HepG2 (cell line): ENCODE results near the gene TRAPPC3. TPM values are rescaled to one million over a fixed set of nuclear protein-coding genes. Genes with fewer than 3 reads are reported as not detected.

ENCODE experiments used
- AHR ChIP-seq: IDR thresholded peaks from 2 replicates; pipeline ENCODE4 v1.6.1; 2018; ENCODE audit warnings: missing genetic modification reagents, missing compliant biosample characterization
- AKAP8 ChIP-seq: sonication (generic); formaldehyde crosslinking; IDR thresholded peaks from 2 replicates; pipeline ENCODE4 v1.5.1; 2020; ENCODE audit warnings: mild to moderate bottlenecking, missing genetic modification reagents
- CCAR2 ChIP-seq: fragments of 200-400 bp; formaldehyde crosslinking; optimal IDR thresholded peaks from 2 replicates; pipeline ENCODE3; 2018; ENCODE audit warnings: low read depth, mild to moderate bottlenecking, low read length, moderate library complexity
- EZH2 ChIP-seq: conservative IDR thresholded peaks from 2 replicates; pipeline ENCODE4 v1.6.1; 2012; ENCODE audit warnings: mild to moderate bottlenecking, low read depth, low read length, moderate library complexity
- FOXK1 ChIP-seq: sonication (generic); formaldehyde crosslinking; IDR thresholded peaks from 2 replicates; pipeline ENCODE4 v1.4.0; 2020; ENCODE audit warnings: low read depth, missing genetic modification reagents, borderline replicate concordance
- IRX3 ChIP-seq: sonication (generic); formaldehyde crosslinking; IDR thresholded peaks from 2 replicates; pipeline ENCODE4 v1.8.1; 2023; ENCODE audit warnings: mild to moderate bottlenecking, low read depth, missing genetic modification reagents, borderline replicate concordance
- KMT2B ChIP-seq: IDR thresholded peaks from 2 replicates; pipeline ENCODE4 v1.6.1; 2016; ENCODE audit warnings: missing genetic modification reagents, missing compliant biosample characterization
- MZF1 ChIP-seq: sonication (generic); formaldehyde crosslinking; IDR thresholded peaks from 2 replicates; pipeline ENCODE4 v1.8.1; 2023; ENCODE audit warnings: mild to moderate bottlenecking, missing genetic modification reagents, borderline replicate concordance
- NFYC ChIP-seq: IDR thresholded peaks from 2 replicates; pipeline ENCODE4 v1.6.1; 2016; ENCODE audit warnings: missing genetic modification reagents, missing compliant biosample characterization
- RBAK ChIP-seq: sonication (generic); formaldehyde crosslinking; IDR thresholded peaks from 2 replicates; pipeline ENCODE4 v1.5.1; 2020; ENCODE audit warnings: mild to moderate bottlenecking, missing genetic modification reagents
- SOX5 ChIP-seq: IDR thresholded peaks from 2 replicates; pipeline ENCODE4 v1.6.1; 2016; ENCODE audit warnings: borderline replicate concordance
- SSRP1 ChIP-seq: IDR thresholded peaks from 2 replicates; pipeline ENCODE4 v1.6.1; 2016; ENCODE audit warnings: control low read depth
- TGIF2 ChIP-seq: IDR thresholded peaks from 2 replicates; pipeline ENCODE4 v1.6.1; 2016; ENCODE audit warnings: control low read depth, missing compliant biosample characterization
- ZNF33A ChIP-seq: sonication (generic); formaldehyde crosslinking; IDR thresholded peaks from 2 replicates; pipeline ENCODE4 v1.5.1; 2020; ENCODE audit warnings: missing genetic modification reagents, mild to moderate bottlenecking, moderate library complexity, borderline replicate concordance
- ZNF33B ChIP-seq: sonication (generic); formaldehyde crosslinking; IDR thresholded peaks from 2 replicates; pipeline ENCODE4 v1.5.1; 2020; ENCODE audit warnings: mild to moderate bottlenecking, missing genetic modification reagents
- ZNF670 ChIP-seq: sonication (generic); formaldehyde crosslinking; IDR thresholded peaks from 2 replicates; pipeline ENCODE4 v1.8.0; 2022; ENCODE audit warnings: mild to moderate bottlenecking, missing genetic modification reagents, borderline replicate concordance
- ZNF672 ChIP-seq: sonication (generic); formaldehyde crosslinking; IDR thresholded peaks from 2 replicates; pipeline ENCODE4 v1.8.1; 2022; ENCODE audit warnings: missing genetic modification reagents
- ZNF766 ChIP-seq: sonication (generic); formaldehyde crosslinking; IDR thresholded peaks from 2 replicates; pipeline ENCODE4 v1.5.0; 2020; ENCODE audit warnings: missing genetic modification reagents, borderline replicate concordance
- ZNF782 ChIP-seq: sonication (generic); formaldehyde crosslinking; IDR thresholded peaks from 2 replicates; pipeline ENCODE4 v1.4.0; 2020; ENCODE audit warnings: missing genetic modification reagents, mild to moderate bottlenecking, borderline replicate concordance
- polyA plus RNA-seq, 8 experiments: library from polyadenylated mRNA; depleted of rRNA in 3 of 8; stranded (reverse) in 7 of 8; unstranded in 1 of 8; fragments of >200 nt; fragmentation: Illumina TruSeq in 4 of 8; extraction: Trizol in 4 of 8; gene quantifications; 2 replicates each; pipeline versions ENCODE4 v1.2.1 to v1.2.3, GENCODE V29; 2011 to 2016; ENCODE audit warnings: low read depth in 4 of 8, missing spikeins in 1 of 8, mixed read lengths in 1 of 8; ENCODE audit not compliant: insufficient read depth in 1 of 8
- total RNA-seq, 5 experiments: library from RNA; depleted of rRNA; stranded (reverse); fragments of >200 nt; fragmentation: Illumina TruSeq; extraction: Trizol; gene quantifications; 2 replicates each; pipeline ENCODE4 v1.2.3, GENCODE V29; 2016; ENCODE audit warnings: low read depth in 1 of 5
- TF ChIP-seq, protein P1 (sequence below): sonication (generic); formaldehyde crosslinking; IDR thresholded peaks from 2 replicates; pipeline ENCODE4 v1.5.1; 2020; ENCODE audit warnings: missing genetic modification reagents, mild to moderate bottlenecking, borderline replicate concordance
- TF ChIP-seq, protein P2 (sequence below): sonication (generic); formaldehyde crosslinking; IDR thresholded peaks from 2 replicates; pipeline ENCODE4 v1.4.0; 2020; ENCODE audit warnings: mild to moderate bottlenecking, missing genetic modification reagents
- TF ChIP-seq, protein P3 (sequence below): sonication (generic); formaldehyde crosslinking; conservative IDR thresholded peaks from 2 replicates; pipeline ENCODE4 v1.8.0; 2022; ENCODE audit warnings: missing genetic modification reagents
- TF ChIP-seq, protein P4 (sequence below): sonication (generic); formaldehyde crosslinking; IDR thresholded peaks from 2 replicates; pipeline ENCODE4 v1.5.1; 2020; ENCODE audit warnings: missing genetic modification reagents, mild to moderate bottlenecking, borderline replicate concordance
- TF ChIP-seq, protein P5 (sequence below): sonication (generic); formaldehyde crosslinking; IDR thresholded peaks from 2 replicates; pipeline ENCODE4 v1.4.0; 2020; ENCODE audit warnings: missing genetic modification reagents, low read depth, mild to moderate bottlenecking, borderline replicate concordance
- TF ChIP-seq, protein P6 (sequence below): sonication (generic); formaldehyde crosslinking; IDR thresholded peaks from 2 replicates; pipeline ENCODE4 v1.5.0; 2020; ENCODE audit warnings: missing genetic modification reagents

TRAPPC3 gene
- total and polyA plus RNA-seq, 2 of the 13 experiments (the other 11 are each of a cell fraction or from before 2014, with no cell fraction given) = 53.7 to 62.4 TPM

DNA sequence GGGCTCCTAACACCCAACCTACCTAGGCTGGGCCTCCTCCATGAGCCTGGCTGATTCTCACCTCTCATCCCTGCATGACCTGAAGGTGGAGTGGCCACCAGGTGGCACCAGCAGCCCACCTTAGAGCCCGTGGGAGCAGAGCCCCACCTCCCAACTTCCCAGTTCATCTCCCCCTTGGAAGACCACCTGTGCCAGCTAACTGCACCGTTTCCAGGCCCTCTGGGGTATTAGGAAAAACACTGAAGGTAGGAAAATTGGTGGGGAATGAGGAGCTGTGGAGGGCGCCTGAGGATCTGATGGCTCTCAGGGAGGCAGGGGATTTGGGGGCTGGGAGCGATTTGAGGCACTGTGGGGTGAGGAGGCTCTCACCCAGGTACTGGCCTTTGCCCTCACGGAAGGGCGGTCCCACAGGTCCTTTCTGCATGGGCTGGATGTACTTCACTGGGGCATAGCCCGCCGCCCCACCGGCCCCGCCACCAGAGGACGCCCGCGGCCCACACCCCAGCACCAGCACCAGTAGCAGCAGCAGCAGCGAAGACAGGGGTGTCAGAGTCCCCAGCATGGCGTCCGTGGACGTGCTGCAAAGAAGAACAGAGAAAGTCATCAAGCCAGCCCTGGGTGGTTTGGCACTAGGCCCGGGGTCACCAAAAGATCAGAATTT is 49.5 kb downstream of the TRAPPC3 start (continued):
- no peak for TF ChIP-seq ZNF33A
- no peak for TF ChIP-seq IRX3 (CRISPR knock-in tag)
- TF ChIP-seq SOX5 (CRISPR knock-in tag) = no peak
- no peak for TF ChIP-seq AHR (CRISPR knock-in tag)
- no peak for TF ChIP-seq TGIF2 (CRISPR knock-in tag)
- no peak for TF ChIP-seq ZNF766 (CRISPR knock-in tag)
- 0 out of 2 replicates have a peak, but pooled peaks have one; percentile 32 for TF ChIP-seq KMT2B (CRISPR knock-in tag)
- TF ChIP-seq ZNF33B = no peak
- TF ChIP-seq, protein P1, sequence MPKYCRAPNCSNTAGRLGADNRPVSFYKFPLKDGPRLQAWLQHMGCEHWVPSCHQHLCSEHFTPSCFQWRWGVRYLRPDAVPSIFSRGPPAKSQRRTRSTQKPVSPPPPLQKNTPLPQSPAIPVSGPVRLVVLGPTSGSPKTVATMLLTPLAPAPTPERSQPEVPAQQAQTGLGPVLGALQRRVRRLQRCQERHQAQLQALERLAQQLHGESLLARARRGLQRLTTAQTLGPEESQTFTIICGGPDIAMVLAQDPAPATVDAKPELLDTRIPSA = no peak
- no peak for TF ChIP-seq CCAR2
- TF ChIP-seq, protein P2, sequence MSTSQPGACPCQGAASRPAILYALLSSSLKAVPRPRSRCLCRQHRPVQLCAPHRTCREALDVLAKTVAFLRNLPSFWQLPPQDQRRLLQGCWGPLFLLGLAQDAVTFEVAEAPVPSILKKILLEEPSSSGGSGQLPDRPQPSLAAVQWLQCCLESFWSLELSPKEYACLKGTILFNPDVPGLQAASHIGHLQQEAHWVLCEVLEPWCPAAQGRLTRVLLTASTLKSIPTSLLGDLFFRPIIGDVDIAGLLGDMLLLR (CRISPR knock-in tag) = no peak
- no peak for TF ChIP-seq ZNF782
- TF ChIP-seq ZNF670 = no peak
- no peak for TF ChIP-seq RBAK
- TF ChIP-seq FOXK1 (CRISPR knock-in tag) = no peak
- no peak for TF ChIP-seq NFYC (CRISPR knock-in tag)
- TF ChIP-seq MZF1 (CRISPR knock-in tag) = no peak
- TF ChIP-seq AKAP8 (CRISPR knock-in tag) = no peak
- TF ChIP-seq ZNF672 (CRISPR knock-in tag) = no peak
- TF ChIP-seq SSRP1 = no peak
- TF ChIP-seq, protein P3, sequence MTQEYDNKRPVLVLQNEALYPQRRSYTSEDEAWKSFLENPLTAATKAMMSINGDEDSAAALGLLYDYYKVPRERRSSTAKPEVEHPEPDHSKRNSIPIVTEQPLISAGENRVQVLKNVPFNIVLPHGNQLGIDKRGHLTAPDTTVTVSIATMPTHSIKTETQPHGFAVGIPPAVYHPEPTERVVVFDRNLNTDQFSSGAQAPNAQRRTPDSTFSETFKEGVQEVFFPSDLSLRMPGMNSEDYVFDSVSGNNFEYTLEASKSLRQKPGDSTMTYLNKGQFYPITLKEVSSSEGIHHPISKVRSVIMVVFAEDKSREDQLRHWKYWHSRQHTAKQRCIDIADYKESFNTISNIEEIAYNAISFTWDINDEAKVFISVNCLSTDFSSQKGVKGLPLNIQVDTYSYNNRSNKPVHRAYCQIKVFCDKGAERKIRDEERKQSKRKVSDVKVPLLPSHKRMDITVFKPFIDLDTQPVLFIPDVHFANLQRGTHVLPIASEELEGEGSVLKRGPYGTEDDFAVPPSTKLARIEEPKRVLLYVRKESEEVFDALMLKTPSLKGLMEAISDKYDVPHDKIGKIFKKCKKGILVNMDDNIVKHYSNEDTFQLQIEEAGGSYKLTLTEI (CRISPR knock-in tag) = no peak
- no peak for TF ChIP-seq EZH2
- TF ChIP-seq, protein P4, sequence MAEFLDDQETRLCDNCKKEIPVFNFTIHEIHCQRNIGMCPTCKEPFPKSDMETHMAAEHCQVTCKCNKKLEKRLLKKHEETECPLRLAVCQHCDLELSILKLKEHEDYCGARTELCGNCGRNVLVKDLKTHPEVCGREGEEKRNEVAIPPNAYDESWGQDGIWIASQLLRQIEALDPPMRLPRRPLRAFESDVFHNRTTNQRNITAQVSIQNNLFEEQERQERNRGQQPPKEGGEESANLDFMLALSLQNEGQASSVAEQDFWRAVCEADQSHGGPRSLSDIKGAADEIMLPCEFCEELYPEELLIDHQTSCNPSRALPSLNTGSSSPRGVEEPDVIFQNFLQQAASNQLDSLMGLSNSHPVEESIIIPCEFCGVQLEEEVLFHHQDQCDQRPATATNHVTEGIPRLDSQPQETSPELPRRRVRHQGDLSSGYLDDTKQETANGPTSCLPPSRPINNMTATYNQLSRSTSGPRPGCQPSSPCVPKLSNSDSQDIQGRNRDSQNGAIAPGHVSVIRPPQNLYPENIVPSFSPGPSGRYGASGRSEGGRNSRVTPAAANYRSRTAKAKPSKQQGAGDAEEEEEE (CRISPR knock-in tag) = no peak
- TF ChIP-seq, protein P5, sequence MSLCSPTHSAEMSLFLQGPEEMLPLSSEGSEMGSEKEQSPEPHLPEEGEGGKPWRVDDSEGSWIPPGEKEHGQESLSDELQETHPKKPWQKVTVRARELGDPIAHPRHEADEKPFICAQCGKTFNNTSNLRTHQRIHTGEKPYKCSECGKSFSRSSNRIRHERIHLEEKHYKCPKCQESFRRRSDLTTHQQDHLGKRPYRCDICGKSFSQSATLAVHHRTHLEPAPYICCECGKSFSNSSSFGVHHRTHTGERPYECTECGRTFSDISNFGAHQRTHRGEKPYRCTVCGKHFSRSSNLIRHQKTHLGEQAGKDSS (CRISPR knock-in tag) = no peak; the same call in 1 of the 2 replicates
- TF ChIP-seq, protein P6, sequence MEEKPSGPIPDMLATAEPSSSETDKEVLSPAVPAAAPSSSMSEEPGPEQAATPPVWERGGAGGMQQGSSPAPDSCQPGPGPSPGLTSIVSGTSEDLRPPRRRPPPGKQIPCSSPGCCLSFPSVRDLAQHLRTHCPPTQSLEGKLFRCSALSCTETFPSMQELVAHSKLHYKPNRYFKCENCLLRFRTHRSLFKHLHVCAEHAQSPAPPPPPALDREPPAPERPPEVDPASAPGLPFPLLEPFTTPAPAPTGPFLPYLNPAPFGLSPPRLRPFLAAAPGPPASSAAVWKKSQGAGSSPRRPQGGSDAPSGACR (CRISPR knock-in tag) = no peak
